Measurements from ENCODE around the gene SPATA9.

SPATA9 gene, protein sequence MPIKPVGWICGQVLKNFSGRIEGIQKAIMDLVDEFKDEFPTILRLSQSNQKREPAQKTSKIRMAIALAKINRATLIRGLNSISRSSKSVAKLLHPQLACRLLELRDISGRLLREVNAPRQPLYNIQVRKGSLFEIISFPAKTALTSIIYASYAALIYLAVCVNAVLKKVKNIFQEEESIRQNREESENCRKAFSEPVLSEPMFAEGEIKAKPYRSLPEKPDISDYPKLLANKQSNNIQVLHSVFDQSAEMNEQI

DNA sequence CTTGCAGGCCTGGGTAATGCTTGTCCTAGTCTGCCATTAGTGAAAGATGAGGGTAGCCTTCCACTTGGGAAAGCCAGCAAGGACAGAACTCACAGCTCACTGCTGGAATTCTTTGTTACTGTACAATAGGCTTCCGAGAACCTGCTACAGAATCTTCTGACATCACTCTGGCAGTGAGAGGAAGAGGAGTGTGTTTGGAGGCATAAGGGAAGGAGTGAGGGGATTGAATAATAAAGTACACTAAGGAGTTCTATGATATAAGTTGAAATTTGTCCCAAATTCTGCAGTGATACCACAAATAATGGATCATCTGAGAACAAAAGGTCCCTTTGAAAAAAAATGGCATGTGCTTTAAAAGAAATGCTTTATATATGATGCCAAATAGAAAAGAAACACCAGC lies at the start of gene SPATA9:
Gene SPATA9, minus strand, starts transcription at position 101 of the 400 bp plus-strand sequence. CDS start 137 bp downstream, outside the sequence.
- no peak for ATAC-seq (replicated peaks)
- Mint-ChIP-seq H3K4me3 (no peak within 1 kb of the TSS), H3K4me1 (no peaks in the 10 kb centered on the region), H3K36me3 (no peaks in the 10 kb centered on the region), H3K9me3 (peaks cover 0 to 1% of the 10 kb centered on the region in 2 donors), H3K27ac (no peak within 1 kb of the TSS), H3K27me3 (peaks cover 10 to 12% of the 10 kb centered on the region in 2 donors)
- no peak for DNase-seq

DNA sequence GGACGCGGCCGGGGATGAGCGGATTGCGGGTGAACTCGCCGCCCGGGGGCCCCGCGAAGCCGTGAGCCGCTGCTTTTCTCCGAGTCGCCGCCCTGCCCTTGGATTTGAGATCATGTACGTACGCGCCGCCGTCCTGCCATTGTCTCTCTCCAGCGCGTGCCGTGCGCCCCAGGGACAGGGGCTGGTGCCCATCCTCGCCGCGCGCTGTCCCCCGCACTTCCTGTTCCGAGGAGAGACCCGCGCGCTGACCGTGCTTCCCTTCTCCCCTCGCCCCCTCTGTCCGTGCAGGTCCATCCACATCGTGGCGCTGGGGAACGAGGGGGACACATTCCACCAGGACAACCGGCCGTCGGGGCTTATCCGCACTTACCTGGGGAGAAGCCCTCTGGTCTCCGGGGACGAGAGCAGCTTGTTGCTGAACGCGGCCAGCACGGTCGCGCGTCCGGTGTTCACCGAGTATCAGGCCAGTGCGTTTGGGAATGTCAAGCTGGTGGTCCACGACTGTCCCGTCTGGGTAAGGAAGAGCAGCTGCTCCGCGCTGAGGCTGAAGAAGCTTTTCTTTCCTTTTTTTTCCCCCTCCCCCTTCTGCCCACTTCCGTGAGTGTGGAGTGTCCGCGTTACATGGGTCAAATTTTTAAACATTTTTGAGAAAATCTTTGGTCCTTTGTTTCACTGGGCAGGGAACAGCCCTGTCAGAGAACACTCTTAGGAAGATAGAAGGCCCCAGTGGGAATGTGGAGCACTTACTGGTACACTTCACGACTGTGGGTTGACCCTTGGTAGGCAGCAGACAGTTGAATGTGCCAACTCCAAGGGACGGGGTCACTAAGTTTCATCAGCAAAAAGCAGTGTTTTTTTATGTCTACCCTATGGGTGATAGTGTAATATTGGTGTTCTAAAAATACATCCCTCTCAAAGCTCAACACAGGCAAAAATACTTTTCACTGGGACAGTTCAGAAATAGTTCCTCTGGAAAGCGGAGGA lies 49.1 kb upstream of the SPATA9 start:
- H3K4me3 Mint-ChIP-seq, result peak overlapping the region; percentile 87 to 93
- H3K4me1 Mint-ChIP-seq, result peaks cover 9 to 15% of the 10 kb centered on the region in 2 donors
- no peaks in the 10 kb centered on the region for H3K9me3 Mint-ChIP-seq
- no peak for DNase-seq
- H3K27me3 Mint-ChIP-seq, result peaks cover 16 to 27% of the 10 kb centered on the region in 2 donors
- H3K27ac Mint-ChIP-seq, result peak overlapping the region; percentile 79
- peak; percentile 61 for ATAC-seq (replicated peaks)
- no peaks in the 10 kb centered on the region for H3K36me3 Mint-ChIP-seq

DNA sequence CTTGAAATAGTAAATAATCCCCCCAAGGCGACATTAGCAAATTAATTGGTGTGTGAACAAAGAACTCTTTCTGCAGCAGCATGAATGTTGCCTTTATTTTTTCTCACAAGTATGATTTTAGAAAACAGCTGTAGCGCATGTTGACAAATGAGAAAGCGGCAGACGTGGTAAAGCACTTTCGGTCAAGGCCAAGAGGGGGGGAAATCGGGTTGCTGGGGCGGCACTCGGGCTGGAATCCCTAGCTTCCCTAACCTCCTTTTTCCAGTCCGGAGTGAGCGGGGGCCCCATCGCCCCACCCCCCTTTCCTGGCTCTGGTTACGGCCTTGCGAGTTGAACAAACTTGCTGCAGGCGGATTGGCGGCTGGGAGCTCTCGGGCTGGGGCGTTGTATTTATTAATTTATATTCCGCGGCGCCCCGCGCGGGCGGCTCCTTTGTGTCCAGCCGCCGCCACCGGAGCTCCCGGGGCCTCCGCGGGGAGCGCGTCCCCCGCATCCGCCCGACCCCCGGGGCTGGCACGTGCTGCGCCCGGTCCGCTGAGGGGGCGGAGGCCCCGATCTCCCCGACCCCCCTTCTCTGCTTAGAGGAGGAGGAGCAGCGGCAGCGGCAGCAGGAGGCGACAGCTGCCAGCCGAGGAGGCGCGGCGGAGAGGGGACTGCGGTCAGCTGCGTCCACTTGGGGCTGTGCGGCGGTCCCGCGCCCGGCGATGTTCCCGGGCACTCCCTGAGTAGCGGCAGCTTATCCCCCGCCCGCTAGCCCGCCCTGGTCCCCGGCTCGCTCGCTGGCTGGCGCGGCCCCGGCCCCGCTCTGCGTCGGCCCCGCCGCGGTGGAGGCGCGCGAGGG lies 48.2 kb upstream of the SPATA9 start, which contains the start of gene RHOBTB3:
Gene RHOBTB3, plus strand, starts transcription at position 607 of the 841 bp plus-strand sequence. CDS start 347 bp downstream, outside the sequence.
- no peak for DNase-seq
- no peaks in the 10 kb centered on the region for H3K9me3 Mint-ChIP-seq
- peak; percentile 67 to 72 for ATAC-seq (replicated peaks)
- peak within 1 kb of the TSS; percentile 79 for H3K27ac Mint-ChIP-seq
- H3K27me3 Mint-ChIP-seq, result peaks cover 16 to 27% of the 10 kb centered on the region in 2 donors
- peaks cover 9 to 15% of the 10 kb centered on the region in 2 donors for H3K4me1 Mint-ChIP-seq
- H3K36me3 Mint-ChIP-seq, result no peaks in the 10 kb centered on the region
- peak within 1 kb of the TSS; percentile 87 to 93 for H3K4me3 Mint-ChIP-seq

DNA sequence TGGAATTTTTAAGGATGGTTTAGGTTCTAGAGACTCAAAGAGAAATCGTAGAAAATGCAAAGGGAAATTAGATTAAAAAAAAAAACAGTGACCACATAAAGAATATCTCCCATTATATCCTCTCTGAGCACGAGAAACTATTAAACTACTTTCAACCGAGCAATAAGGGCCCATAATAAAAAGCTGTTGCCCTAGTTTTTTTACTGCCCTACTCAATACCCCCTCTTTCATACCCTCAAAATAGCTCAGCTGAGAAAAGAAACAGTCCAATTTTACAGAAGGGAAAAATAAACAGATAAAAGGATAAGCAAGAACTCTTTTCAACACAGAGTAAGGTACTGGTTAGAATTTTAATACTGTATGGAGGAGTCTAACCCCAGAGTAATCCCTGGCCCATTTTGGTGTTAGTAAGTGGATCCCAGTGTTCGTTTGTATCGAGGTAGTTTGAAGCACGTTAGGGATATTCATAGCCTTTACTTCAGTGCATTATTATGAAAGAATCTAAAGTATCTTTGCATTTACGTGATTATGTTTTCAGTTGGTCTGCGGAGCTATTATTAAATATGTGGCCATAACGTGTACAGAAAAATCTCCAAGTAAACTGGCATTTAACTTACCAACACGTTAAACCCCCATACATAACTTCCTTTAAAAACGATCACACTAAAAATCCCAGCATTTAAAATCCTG lies 47.4 kb upstream of the SPATA9 start:
- H3K36me3 Mint-ChIP-seq, result no peaks in the 10 kb centered on the region
- no peak for DNase-seq
- ATAC-seq (replicated peaks), result no peak
- H3K4me3 Mint-ChIP-seq, result peak overlapping the region; percentile 82 to 93
- H3K9me3 Mint-ChIP-seq, result no peaks in the 10 kb centered on the region
- peak overlapping the region; percentile 69 for H3K27ac Mint-ChIP-seq
- peaks cover 16 to 25% of the 10 kb centered on the region in 2 donors for H3K27me3 Mint-ChIP-seq
- peaks cover 9 to 15% of the 10 kb centered on the region in 2 donors for H3K4me1 Mint-ChIP-seq

DNA sequence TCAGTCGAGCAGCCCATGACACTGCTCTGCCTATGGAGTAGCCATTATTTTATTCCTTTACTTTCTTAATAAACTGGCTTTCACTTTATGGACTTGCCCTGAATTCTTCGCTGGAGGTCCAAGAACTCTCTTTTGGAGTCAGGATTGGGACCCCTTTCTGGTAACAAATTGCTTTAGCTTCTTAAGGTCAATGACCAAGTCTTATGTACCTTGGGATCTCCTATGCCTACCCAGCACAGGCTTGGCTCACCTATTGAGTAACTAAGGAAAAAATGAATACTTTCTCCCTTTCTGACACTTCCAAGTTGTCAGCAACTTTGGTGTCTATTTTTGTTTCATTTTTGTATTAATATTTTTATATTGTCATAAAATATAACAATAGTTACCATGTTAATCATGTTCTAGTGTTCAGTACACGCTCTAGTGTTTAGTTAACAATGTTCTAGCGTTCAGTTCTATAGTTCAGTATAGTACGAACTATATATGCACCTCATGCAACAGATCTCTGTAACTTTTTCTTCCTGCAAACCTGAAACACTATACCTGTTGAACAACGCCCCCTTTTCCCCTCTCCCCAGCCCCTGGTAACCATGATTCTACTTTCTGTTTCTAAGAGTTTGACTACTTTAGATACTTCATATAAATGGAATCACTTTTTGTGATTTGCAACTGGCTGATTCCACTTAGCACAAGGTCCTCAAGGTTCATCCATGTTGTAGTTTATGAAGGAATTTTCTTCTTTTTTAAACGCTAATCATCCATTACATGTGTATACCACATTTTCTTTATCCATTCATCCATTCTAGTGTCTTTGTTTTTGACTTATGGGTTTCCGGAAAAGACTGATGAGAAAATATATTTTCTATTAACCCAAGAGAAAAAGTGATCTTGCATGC lies 46.6 kb upstream of the SPATA9 start:
- Mint-ChIP-seq H3K27me3 (peaks cover 16 to 21% of the 10 kb centered on the region in 2 donors), H3K27ac (no peak overlapping the region), H3K9me3 (no peaks in the 10 kb centered on the region), H3K36me3 (no peaks in the 10 kb centered on the region), H3K4me3 (no peak overlapping the region), H3K4me1 (peaks cover 9 to 15% of the 10 kb centered on the region in 2 donors)
- ATAC-seq (replicated peaks) (no peak), DNase-seq (no peak)

DNA sequence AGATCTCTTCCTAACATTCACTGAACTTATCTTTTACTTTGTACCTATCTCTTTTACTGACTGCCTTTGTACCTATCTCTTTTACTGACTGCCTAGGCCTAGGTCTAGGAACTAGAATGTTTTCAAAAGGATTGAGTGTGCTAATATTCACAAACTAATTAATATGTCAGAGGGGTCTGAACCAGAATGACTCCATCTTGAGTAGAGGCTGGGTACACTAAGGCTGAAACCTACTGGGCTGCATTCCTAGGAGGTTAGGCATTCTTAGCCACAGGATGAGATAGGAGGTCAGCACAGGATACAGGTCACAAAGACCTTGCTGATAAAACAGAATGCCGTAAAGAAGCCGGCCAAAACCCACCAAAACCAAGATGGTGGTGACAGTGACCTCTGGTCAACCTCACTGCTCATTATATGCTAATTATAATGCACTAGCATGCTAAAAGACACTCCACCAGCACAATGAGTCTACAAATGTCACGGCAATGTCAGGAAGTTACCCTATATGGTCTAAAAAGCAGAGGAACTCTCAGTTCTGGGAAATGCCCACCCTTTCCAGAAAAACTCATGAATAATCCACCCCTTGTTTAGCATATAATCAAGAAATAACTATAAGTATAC lies 45.8 kb upstream of the SPATA9 start:
- peaks cover 9 to 15% of the 10 kb centered on the region in 2 donors for H3K4me1 Mint-ChIP-seq
- DNase-seq, result no peak

DNA sequence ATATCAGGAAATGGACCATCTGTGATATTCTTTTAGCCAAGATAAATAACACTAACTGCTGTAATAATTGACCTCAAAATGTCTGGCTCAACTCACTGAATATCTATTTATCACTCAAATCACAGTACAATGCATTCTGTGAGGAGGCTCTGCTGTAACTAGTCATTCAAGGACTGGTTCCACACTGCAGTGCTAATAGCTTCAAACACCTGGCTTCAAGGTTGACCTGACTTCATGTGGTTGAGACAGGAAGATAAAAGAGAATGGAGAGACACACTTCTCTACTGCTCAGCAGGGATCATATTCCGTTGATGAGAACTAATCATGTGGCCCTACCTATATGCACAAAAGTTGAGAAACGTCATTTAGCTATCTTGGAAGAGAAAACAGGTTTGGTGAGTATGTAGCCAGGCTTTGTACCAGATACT lies 45.0 kb upstream of the SPATA9 start:
- H3K9me3 Mint-ChIP-seq, result no peaks in the 10 kb centered on the region
- DNase-seq (no peak), ATAC-seq (replicated peaks) (peak in 1 of 2 donors; percentile 20)
- H3K4me3 Mint-ChIP-seq, result no peak overlapping the region
- H3K27me3 Mint-ChIP-seq, result peaks cover 16 to 21% of the 10 kb centered on the region in 2 donors
- H3K4me1 Mint-ChIP-seq, result peaks cover 9 to 15% of the 10 kb centered on the region in 2 donors
- H3K36me3 Mint-ChIP-seq, result no peaks in the 10 kb centered on the region
- no peak overlapping the region for H3K27ac Mint-ChIP-seq

More for the DNA sequence above, 45.8 kb upstream of the SPATA9 start:
- Mint-ChIP-seq H3K4me3 (no peak overlapping the region), H3K9me3 (no peaks in the 10 kb centered on the region), H3K27me3 (peaks cover 16 to 21% of the 10 kb centered on the region in 2 donors), H3K27ac (no peak overlapping the region), H3K36me3 (no peaks in the 10 kb centered on the region)
- no peak for ATAC-seq (replicated peaks)

DNA sequence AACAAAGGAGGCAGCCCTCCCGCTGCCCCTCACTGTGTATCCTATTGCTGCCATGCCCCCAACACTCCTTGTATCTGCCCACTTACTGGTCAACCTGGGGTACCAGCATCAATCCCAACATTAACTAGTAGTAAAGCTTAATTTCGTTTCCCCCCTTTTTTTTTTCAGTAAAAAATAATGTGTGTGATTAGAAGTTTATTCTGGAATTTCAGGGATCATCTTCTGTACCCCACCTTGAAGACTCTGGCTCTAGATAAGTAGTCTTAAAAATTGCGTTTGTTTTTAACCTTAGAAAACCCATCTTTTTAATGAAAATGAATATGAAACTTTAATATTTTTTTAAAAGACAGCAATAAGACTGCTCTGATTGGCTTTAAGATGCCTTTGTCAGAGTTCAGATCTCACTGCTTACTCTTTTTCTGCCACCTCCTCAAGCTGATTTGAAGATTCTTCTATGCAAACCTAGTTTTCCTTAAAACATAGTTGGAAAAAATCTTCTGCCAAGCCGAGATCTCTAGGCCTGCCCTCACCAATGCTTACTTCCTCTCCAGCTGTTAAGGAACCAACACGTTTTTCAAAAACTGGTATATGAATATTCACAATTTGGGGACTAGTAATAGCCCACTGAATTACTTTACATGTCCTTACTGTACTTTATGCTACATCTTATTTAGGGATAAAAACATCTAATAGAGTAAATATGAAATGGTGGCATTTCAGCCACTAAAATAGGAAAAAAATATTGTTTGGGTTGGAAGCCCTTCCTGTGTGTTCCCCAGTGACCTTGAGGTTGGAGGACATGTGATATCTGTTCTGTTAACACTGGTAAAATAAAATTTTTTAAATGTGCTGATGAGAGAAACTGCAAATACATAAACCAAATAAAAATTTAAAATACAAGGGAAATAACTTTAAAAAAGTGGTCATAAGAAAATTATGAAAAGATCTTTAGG lies 44.3 kb upstream of the SPATA9 start:
- H3K9me3 Mint-ChIP-seq, result no peaks in the 10 kb centered on the region
- H3K4me3 Mint-ChIP-seq, result no peak overlapping the region
- no peak overlapping the region for H3K27ac Mint-ChIP-seq
- H3K27me3 Mint-ChIP-seq, result peaks cover 14 to 18% of the 10 kb centered on the region in 2 donors
- DNase-seq (no peak), ATAC-seq (replicated peaks) (no peak)
- peaks cover 9 to 13% of the 10 kb centered on the region in 2 donors for H3K4me1 Mint-ChIP-seq
- no peaks in the 10 kb centered on the region for H3K36me3 Mint-ChIP-seq

DNA sequence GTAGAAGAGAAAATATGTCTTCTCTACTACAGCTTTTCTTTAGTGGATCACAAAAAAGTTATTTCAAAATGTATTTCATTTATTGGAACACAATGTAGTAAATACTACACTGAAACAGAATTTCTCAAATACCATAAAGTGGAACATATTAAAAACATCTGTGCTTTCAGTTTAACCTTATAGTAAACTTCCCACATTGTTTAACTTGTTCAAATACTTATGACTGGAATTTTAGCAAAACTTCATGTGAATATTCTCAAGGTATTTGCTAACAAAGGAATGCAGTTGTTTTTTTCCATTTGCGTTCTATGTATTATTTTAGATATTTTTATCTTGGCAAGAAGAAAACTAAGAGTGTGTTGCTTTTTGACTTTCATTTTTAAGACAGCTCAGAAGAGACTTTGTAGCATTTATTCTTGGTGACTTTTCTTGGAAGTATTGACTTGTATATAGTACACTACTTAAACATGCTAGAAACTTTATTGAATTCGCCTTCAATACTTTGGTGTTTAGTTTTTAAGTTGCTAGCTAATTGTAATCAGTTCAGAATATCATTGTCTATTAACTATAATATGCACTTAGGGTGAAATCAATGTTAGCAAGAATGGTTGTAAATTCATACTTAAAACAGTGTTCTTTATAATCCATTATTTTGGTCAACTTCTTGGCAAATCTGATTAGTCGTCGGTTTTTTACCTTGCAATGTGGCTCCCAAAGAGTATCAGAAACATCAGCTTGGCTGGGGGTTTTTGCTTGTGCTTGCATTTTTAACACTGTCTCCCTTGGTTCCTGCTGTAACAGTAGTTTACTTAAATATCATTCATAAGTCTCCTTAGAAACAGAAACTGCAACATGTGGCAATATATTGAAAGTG lies 43.4 kb upstream of the SPATA9 start:
- peaks cover 3 to 6% of the 10 kb centered on the region in 2 donors for H3K4me1 Mint-ChIP-seq
- no peak overlapping the region for H3K27ac Mint-ChIP-seq
- peaks cover 9 to 12% of the 10 kb centered on the region in 2 donors for H3K27me3 Mint-ChIP-seq
- H3K36me3 Mint-ChIP-seq, result no peaks in the 10 kb centered on the region
- H3K9me3 Mint-ChIP-seq, result no peaks in the 10 kb centered on the region
- no peak overlapping the region for H3K4me3 Mint-ChIP-seq
- ATAC-seq (replicated peaks) (no peak), DNase-seq (no peak)

DNA sequence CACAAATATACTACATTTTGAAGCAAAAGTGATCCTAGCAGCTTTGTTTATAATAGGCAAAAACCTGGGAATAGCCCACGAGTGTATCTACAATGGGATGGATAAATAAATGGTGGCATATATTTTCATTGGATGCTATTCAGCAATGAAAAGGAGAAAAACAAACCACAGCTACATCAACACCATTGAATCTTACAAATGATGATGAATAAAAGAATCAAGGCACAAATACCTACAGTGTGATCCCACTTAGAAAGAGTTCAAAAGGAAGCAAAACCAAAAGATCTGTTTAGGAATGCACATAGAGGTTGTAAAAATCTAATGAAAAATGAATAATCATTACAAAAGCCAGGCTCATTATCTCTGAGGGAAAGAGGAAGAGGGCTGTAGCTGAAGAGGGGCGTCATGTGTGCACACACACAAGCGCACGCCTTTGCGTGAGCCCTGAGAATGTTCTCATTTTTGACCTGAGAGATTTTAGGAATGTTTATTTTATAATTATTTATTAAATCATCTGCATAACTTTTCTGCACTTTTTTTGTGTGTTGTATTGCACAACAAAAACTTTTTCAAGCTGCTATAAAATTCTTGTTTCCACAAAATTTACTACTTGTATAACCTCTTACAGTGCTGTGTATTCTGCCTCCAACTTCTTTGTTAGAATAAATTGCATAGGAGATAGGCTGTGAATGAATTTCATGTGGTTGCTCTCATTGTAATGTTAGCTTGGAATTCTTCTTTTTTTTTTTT lies 42.5 kb upstream of the SPATA9 start:
- Mint-ChIP-seq H3K4me1 (no peaks in the 10 kb centered on the region), H3K27ac (no peak overlapping the region), H3K36me3 (no peaks in the 10 kb centered on the region), H3K27me3 (peaks cover 3 to 5% of the 10 kb centered on the region in 2 donors), H3K4me3 (no peak overlapping the region), H3K9me3 (no peaks in the 10 kb centered on the region)
- DNase-seq (no peak), ATAC-seq (replicated peaks) (no peak)
